ENCODE data around the gene UCK2. TPM values are rescaled to one million over a fixed set of nuclear protein-coding genes. Genes with fewer than 3 reads are reported as not detected.

UCK2 gene
- total and polyA plus RNA-seq, 9 of the 15 experiments (the other 6 are each of a cell fraction or from before 2014, with no cell fraction given): 71.6 to 145 (median 95.8) TPM

DNA sequence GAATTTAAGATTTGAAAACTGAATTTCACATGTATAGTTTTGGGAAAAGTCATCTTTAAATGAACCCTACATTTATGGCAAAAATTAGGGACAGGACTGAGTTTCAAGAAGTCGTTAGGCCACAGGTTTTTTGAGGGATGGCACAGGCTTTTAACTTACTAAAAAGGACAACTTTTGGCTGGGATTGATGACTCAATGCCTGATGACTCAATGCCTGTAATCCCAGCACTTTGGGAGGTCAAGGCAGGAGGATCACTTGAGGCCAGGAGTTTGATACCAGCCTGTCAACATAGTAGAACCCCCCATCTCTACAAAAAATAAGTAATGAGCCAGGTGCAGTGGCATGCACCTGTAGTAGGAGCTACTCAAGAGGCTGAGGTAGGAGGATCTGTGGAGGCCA, 15.9 kb downstream of the UCK2 start (continued):
- TF ChIP-seq PKNOX1 (IDR thresholded peaks at IDR 0.05) (no peak), PATZ1 (CRISPR knock-in tag; IDR thresholded peaks at IDR 0.05; ENCODE audit: borderline replicate concordance) (no peak), FOXP4 (CRISPR knock-in tag; IDR thresholded peaks at IDR 0.05; ENCODE audit: borderline replicate concordance) (no peak), BHLHE40 (IDR thresholded peaks at IDR 0.05; ENCODE audit: low read length) (no peak), FOXA3 (CRISPR knock-in tag; conservative IDR thresholded peaks at IDR 0.05 in 1 of 2, IDR thresholded peaks at IDR 0.05 in 1 of 2) (no peak), BACH1 (tag; IDR thresholded peaks at IDR 0.05) (no peak), ZNF174 (CRISPR knock-in tag; IDR thresholded peaks at IDR 0.05) (no peak), HES1 (IDR thresholded peaks at IDR 0.05; ENCODE audit: low read depth) (no peak), YY1 (IDR thresholded peaks at IDR 0.05; ENCODE audit: borderline replicate concordance in 1 of 3, control insufficient read depth in 1 of 3, extremely low read depth in 1 of 3, insufficient read depth in 3 of 3, insufficient read length in 1 of 3, insufficient replicate concordance in 2 of 3, low read depth in 1 of 3, low read length in 2 of 3) (no peak), ZNF24 (IDR thresholded peaks at IDR 0.05) (no peak), CBX5 (IDR thresholded peaks at IDR 0.05; ENCODE audit: borderline replicate concordance, low read depth) (no peak), NFIC (IDR thresholded peaks at IDR 0.05) (no peak), HNRNPLL (IDR thresholded peaks at IDR 0.05; ENCODE audit: low read depth, low read length, poor library complexity, severe bottlenecking) (no peak), ETV6 (IDR thresholded peaks at IDR 0.05; ENCODE audit: borderline replicate concordance in 1 of 2, low read depth in 2 of 2, low read length in 1 of 2) (no peak), ETV6 (CRISPR knock-in tag; IDR thresholded peaks at IDR 0.05; ENCODE audit: borderline replicate concordance) (no peak)

All from K562 (cell line).